Inflammatory macrophage treated with lipopolysaccharide for 1 hour (primary cell): ENCODE data around the gene PPM1M.
A peak's percentile ranks its signal among the peaks of the same experiment; 100 is the strongest.

ENCODE experiments used
- DNase-seq, 2 donors: peaks; one replicate each; pipeline ENCODE4 v3.0.0-alpha.2; 2020 to 2022

Gene PPM1M

GRCh38 chr3:52216585-52217408 is 28.8 kb upstream of the PPM1M start:
- DNase-seq, result no peak

GRCh38 chr3:52217409-52217805 is 28.2 kb upstream of the PPM1M start:
- no peak for DNase-seq

GRCh38 chr3:52218026-52218425 is 27.5 kb upstream of the PPM1M start:
- DNase-seq, result no peak

GRCh38 chr3:52218454-52218853 is 27.1 kb upstream of the PPM1M start:
- no peak for DNase-seq

- no peak for DNase-seq
Measured at GRCh38 chr3:52218937-52219650, 26.5 kb upstream of the PPM1M start.

GRCh38 chr3:52220380-52221026 is 25.1 kb upstream of the PPM1M start:
- DNase-seq, result peak; percentile 34 to 89

GRCh38 chr3:52221141-52221562 is 24.4 kb upstream of the PPM1M start:
- no peak for DNase-seq

- no peak for DNase-seq
Measured at GRCh38 chr3:52221563-52222318, 23.8 kb upstream of the PPM1M start.

- no peak for DNase-seq
Measured at GRCh38 chr3:52222319-52223221, 23.0 kb upstream of the PPM1M start.

GRCh38 chr3:52223449-52224408 is 21.8 kb upstream of the PPM1M start:
- DNase-seq, result no peak

GRCh38 chr3:52225452-52226228 is 19.9 kb upstream of the PPM1M start, which contains the start of gene TLR9:
TSS of gene TLR9 (minus strand) at chr3:52225645. CDS start at chr3:52225529, 116 bp downstream.
- DNase-seq, result peak; percentile 39 to 51

GRCh38 chr3:52226229-52226817 is 19.2 kb upstream of the PPM1M start:
- DNase-seq, result no peak

GRCh38 chr3:52227117-52227516 is 18.4 kb upstream of the PPM1M start:
- no peak for DNase-seq

- DNase-seq, result no peak
Measured at GRCh38 chr3:52227766-52228165, 17.8 kb upstream of the PPM1M start.

GRCh38 chr3:52228266-52228665 is 17.3 kb upstream of the PPM1M start:
- no peak for DNase-seq

- no peak for DNase-seq
Measured at GRCh38 chr3:52228751-52229291, 16.7 kb upstream of the PPM1M start.

- no peak for DNase-seq
Measured at GRCh38 chr3:52229656-52230055, 15.9 kb upstream of the PPM1M start.

GRCh38 chr3:52230461-52230860 is 15.1 kb upstream of the PPM1M start:
- no peak for DNase-seq
